ENCODE measurements around the gene SEZ6L2. TPM values are rescaled to one million over a fixed set of nuclear protein-coding genes. Genes with fewer than 3 reads are reported as not detected.

The SEZ6L2 gene
- total and polyA plus RNA-seq, 12 donors, result 0.17 to 1.2 (median 0.70) TPM; not detected in 1

DNA sequence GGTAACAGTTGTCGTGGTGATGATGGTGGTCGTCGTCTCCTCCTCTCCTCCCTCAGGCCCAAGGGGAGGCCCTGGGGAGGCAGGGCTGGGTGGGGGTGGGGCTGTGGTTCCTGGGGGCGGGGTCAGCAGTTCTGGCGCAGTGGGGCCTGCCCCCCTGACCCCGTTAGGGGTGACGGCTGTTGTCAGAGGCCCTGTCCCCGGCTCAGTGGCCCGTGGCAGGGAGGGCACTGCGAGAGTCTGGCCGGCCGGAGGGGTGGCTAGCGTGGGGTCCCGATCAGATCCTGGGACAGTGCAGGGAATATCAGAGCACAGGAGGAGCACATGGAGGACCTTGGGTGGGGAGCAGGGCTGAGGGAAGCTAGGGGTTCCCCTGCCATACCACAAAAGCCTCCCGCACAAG, 2.5 kb downstream of the SEZ6L2 start:
- Histone ChIP-seq H3K27ac (no peak overlapping the region), H3K4me1 (peaks cover 0 to 25% (median 13%) of the 10 kb centered on the region in 9 donors), H3K4me3 (no peak overlapping the region), H3K27me3 (peaks cover 6 to 60% (median 41%) of the 10 kb centered on the region in 7 donors), H3K9me3 (no peaks in the 10 kb centered on the region), H3K36me3 (no peaks in the 10 kb centered on the region)
- ATAC-seq (no peak), DNase-seq (no peak)
- intact Hi-C loops (cut with DNase I), result no loop called here
- TF ChIP-seq, protein P1, sequence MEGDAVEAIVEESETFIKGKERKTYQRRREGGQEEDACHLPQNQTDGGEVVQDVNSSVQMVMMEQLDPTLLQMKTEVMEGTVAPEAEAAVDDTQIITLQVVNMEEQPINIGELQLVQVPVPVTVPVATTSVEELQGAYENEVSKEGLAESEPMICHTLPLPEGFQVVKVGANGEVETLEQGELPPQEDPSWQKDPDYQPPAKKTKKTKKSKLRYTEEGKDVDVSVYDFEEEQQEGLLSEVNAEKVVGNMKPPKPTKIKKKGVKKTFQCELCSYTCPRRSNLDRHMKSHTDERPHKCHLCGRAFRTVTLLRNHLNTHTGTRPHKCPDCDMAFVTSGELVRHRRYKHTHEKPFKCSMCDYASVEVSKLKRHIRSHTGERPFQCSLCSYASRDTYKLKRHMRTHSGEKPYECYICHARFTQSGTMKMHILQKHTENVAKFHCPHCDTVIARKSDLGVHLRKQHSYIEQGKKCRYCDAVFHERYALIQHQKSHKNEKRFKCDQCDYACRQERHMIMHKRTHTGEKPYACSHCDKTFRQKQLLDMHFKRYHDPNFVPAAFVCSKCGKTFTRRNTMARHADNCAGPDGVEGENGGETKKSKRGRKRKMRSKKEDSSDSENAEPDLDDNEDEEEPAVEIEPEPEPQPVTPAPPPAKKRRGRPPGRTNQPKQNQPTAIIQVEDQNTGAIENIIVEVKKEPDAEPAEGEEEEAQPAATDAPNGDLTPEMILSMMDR (IDR thresholded peaks at IDR 0.05), result no peak
- 43 to 51% methylated on average over 14 to 15 of the region's 15 CpGs for WGBS, 2 donors

DNA sequence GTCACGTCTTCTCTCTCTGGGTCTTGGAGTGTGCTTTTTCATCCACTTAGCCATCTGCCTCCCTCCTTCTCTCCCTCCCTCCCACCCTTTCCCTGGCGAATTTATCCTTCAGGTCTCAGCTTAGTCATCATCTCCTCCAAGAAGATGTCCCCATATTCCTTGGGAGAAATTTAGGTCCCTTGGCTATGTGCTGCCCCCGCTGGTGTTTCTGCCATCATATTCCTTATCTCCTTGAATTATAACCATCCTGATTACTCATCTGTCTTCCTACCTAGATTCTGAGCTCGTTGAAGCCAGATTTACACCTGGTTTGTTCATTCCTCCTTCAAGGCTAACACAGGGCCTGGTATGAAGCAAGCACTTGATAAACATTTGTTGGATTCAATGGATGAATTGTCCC, 5.0 kb downstream of the SEZ6L2 start:
- intact Hi-C loops (cut with DNase I), result no loop called here
- Histone ChIP-seq H3K4me3 (no peak overlapping the region), H3K4me1 (peaks cover 0 to 8% (median under 1%) of the 10 kb centered on the region in 9 donors), H3K36me3 (no peaks in the 10 kb centered on the region), H3K27ac (no peak overlapping the region), H3K27me3 (peaks cover 6 to 40% (median 30%) of the 10 kb centered on the region in 7 donors), H3K9me3 (no peaks in the 10 kb centered on the region)
- TF ChIP-seq, protein P1 (IDR thresholded peaks at IDR 0.05), result no peak
- 69 to 79% methylated on average over 4 of the region's 4 CpGs for WGBS, 2 donors
- no peak for DNase-seq
- ATAC-seq, result no peak

DNA sequence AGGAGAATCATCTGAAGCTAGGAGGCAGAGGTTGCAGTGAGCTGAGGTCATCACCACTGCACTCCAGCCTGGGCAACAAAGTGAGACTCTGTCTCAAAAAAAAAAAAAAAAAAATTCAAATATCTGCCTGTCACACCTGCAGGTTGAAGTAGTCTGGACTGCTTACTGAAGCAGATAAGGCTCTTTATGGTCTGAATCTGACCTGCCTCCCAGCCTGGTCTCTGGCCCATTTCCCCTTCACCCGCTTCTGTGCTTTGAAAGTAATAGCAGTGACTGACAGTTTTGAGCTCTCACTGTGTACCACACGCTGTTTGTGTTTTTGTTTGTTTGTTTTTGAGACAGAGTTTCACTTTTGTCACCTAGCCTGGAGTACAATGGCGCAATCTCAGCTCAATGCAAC, 5.8 kb downstream of the SEZ6L2 start:
- TF ChIP-seq, protein P1 (IDR thresholded peaks at IDR 0.05), result no peak
- peaks cover 3 to 32% (median 22%) of the 10 kb centered on the region in 7 donors for H3K27me3 ChIP-seq
- intact Hi-C loops (cut with DNase I), result no loop called here
- H3K4me1 ChIP-seq, result peaks cover 0 to under 1% (median 0%) of the 10 kb centered on the region in 9 donors
- 92 to 95% methylated on average over 3 of the region's 3 CpGs for WGBS, 2 donors
- no peaks in the 10 kb centered on the region for H3K36me3 ChIP-seq
- no peaks in the 10 kb centered on the region for H3K9me3 ChIP-seq
- H3K27ac ChIP-seq, result no peak overlapping the region
- ATAC-seq, result no peak
- no peak for DNase-seq
- no peak overlapping the region for H3K4me3 ChIP-seq

DNA sequence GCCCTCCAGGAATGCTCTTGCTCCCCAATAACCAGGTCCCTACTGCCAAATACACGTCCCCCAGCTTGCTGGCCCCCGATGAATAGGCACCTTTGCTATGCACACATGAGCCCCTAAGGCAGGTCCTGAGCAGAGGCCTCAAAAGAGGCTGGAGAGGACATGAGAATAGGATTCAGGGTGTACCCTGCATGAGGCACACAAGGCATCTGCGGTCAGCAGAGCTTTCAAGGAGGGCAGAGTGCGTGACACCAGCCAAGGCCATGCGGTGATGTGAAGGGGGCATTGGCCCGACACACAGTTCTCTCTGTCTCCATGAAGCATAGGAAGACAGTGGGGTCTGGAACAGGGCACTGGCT, 6.9 kb downstream of the SEZ6L2 start:
- Histone ChIP-seq H3K4me3 (no peak overlapping the region), H3K4me1 (no peaks in the 10 kb centered on the region), H3K27ac (no peak overlapping the region), H3K36me3 (no peaks in the 10 kb centered on the region), H3K27me3 (peaks cover 0 to 21% (median 13%) of the 10 kb centered on the region in 7 donors), H3K9me3 (no peaks in the 10 kb centered on the region)
- DNase-seq (no peak), ATAC-seq (no peak)
- intact Hi-C loops (cut with DNase I), result no loop called here
- TF ChIP-seq, protein P1 (IDR thresholded peaks at IDR 0.05), result no peak
- 85 to 90% methylated on average over 6 of the region's 6 CpGs for WGBS, 2 donors
